ENCODE measurements around the gene TAF3. TPM values are rescaled to one million over a fixed set of nuclear protein-coding genes. Genes with fewer than 3 reads are reported as not detected.

Gene TAF3
- total RNA-seq (2022; extraction: Qiagen RNA extraction; ENCODE audit: low read depth): 7.9 to 9.5 TPM (median 8.8 TPM) in 5 replicates

GRCh38 chr10:7818295-7819120 lies at the start of gene TAF3:
Gene TAF3, plus strand, starts transcription at chr10:7818505. Its CDS starts 205 bp downstream, at chr10:7818710.

GRCh38 chr10:7787857-7788638 lies 30.3 kb upstream of the TAF3 start, which contains the start of the genes ATP5F1C and KIN:
Gene ATP5F1C, plus strand, starts transcription at chr10:7788177. Its CDS starts 31 bp downstream, at chr10:7788208.
Gene KIN, minus strand, starts transcription at chr10:7787993. Its CDS starts 60 bp downstream, at chr10:7787933.

GRCh38 chr10:8054494-8055407 lies 236.4 kb downstream of the TAF3 start, which contains the start of gene GATA3:
Gene GATA3, plus strand, starts transcription at chr10:8054688. Its CDS starts 968 bp downstream, at chr10:8055656.

Other genes with a start within 250 kb of the TAF3 start
- 0.03 to 0.13 TPM (median 0.08 TPM) in 3 of 5 replicates, not detected in the others for gene ITIH5, start 151.5 kb upstream of the TAF3 start, total RNA-seq (2022; extraction: Qiagen RNA extraction; ENCODE audit: low read depth)
- 0.08 to 0.36 TPM (median 0.27 TPM) in 5 replicates for gene ITIH2, start 115.2 kb upstream of the TAF3 start, total RNA-seq (2022; extraction: Qiagen RNA extraction; ENCODE audit: low read depth)
- 8.7 to 13.0 TPM (median 12.1 TPM) in 5 replicates for gene KIN, start 30.5 kb upstream of the TAF3 start, total RNA-seq (2022; extraction: Qiagen RNA extraction; ENCODE audit: low read depth)
- gene ATP5F1C, start 30.3 kb upstream of the TAF3 start, total RNA-seq (2022; extraction: Qiagen RNA extraction; ENCODE audit: low read depth): 274 to 340 TPM (median 279 TPM) in 5 replicates
- gene GATA3, start 236.2 kb downstream of the TAF3 start, total RNA-seq (2022; extraction: Qiagen RNA extraction; ENCODE audit: low read depth): 4.0 to 6.6 TPM (median 5.3 TPM) in 5 replicates

All from A549 treated with RU486 at 1 μM for 4 hours (cell line).